Small intestine (tissue), 7 donors: Measurements from ENCODE around the gene LRRTM1. TPM values are rescaled to one million over a fixed set of nuclear protein-coding genes. Genes with fewer than 3 reads are reported as not detected.

ENCODE experiments used
- DNase-seq, 2 donors: peaks; one replicate each; pipeline versions ENCODE4 v3.0.0 to v3.0.0-alpha.2; 2013
- FAIRE-seq: peaks from 2 replicates; lab custom pipeline; 2012; peaks lifted over from hg19 to GRCh38; lab: Jason Lieb, UNC
- H3K27ac ChIP-seq, 3 donors: one replicate each; pipeline ENCODE4 v1.5.1; 2013; ENCODE audit warnings: low read length in 2 of 3, mild to moderate bottlenecking in 2 of 3, control low read depth in 1 of 3, inconsistent platforms in 1 of 3, low read depth in 1 of 3, moderate library complexity in 1 of 3
- H3K27me3 ChIP-seq, 3 donors: one replicate each; pipeline ENCODE4 v1.6.1; 2013; ENCODE audit warnings: low read length in 3 of 3, inconsistent platforms in 1 of 3; ENCODE audit not compliant: control insufficient read depth in 3 of 3, insufficient read depth in 3 of 3
- H3K36me3 ChIP-seq, 3 donors: one replicate each; pipeline ENCODE4 v1.6.1; 2013; ENCODE audit warnings: low read length in 3 of 3, inconsistent platforms in 1 of 3, low read depth in 1 of 3, mild to moderate bottlenecking in 1 of 3, moderate library complexity in 1 of 3; ENCODE audit not compliant: control insufficient read depth in 3 of 3, insufficient read depth in 2 of 3
- H3K4me1 ChIP-seq, 3 donors: one replicate each; pipeline ENCODE4 v1.6.1; 2013; ENCODE audit warnings: low read length in 2 of 3, inconsistent platforms in 1 of 3, low read depth in 1 of 3, mild to moderate bottlenecking in 1 of 3, moderate library complexity in 1 of 3; ENCODE audit not compliant: control insufficient read depth in 3 of 3, insufficient read depth in 2 of 3
- H3K4me3 ChIP-seq, 3 donors: one replicate each; pipeline ENCODE4 v1.5.1; 2013; ENCODE audit warnings: low read length in 3 of 3, control low read depth in 1 of 3, inconsistent platforms in 1 of 3, low read depth in 1 of 3, mild to moderate bottlenecking in 1 of 3, moderate library complexity in 1 of 3
- H3K9me3 ChIP-seq, 2 donors: one replicate each; pipeline ENCODE4 v1.6.1; 2013; ENCODE audit warnings: low read depth in 1 of 2, low read length in 1 of 2; ENCODE audit not compliant: control insufficient read depth in 2 of 2, insufficient read depth in 1 of 2
- WGBS, 3 donors: extraction: QIAGEN DNeasy Blood & Tissue Kit; methylation state at CpG; one replicate each; pipeline ENCODE4 v1.1.7; 2013; 5-methylcytosine and 5-hydroxymethylcytosine counted together
- polyA plus RNA-seq, 4 donors: library from polyadenylated mRNA; stranded (reverse) in 3 of 4; unstranded in 1 of 4; fragments of 200-250 nt in 3 of 4; fragments of 120-200 nt in 1 of 4; gene quantifications; one replicate each; pipeline versions ENCODE4 v1.2.1 to v1.2.3, GENCODE V29; 2013
- donor health status: healthy with polysubstance abuse.
- donor health status: control.
- donor health status: control.
- donor health status: Bipolar disorder and iron deficiency.
- donor health status: healthy.

LRRTM1 gene
- polyA plus RNA-seq, 4 donors = 1.1 to 1.4 TPM; not detected in 2

DNA sequence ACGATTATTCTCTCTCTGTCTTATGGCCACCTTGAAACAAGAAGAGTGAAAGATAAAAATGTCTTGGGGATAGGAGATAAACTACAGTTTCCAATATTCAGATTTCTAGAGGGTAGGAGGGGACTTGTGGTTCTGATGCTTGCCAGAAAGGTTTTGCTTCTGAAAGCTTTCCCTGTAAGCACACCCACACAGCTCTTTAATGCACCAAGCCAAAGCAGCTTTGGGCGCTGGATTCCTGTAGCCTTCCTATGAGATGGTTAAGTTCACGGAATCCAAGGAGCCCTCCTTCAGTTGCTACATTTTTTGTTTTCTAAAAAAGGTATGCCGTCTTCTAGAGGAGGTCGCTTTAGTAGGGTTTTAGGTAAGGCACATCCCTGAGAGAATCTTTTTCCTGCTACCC lies 4.9 kb downstream of the LRRTM1 start:
- no peak for DNase-seq
- Histone ChIP-seq H3K27ac (no peak overlapping the region), H3K36me3 (no peaks in the 10 kb centered on the region), H3K4me3 (no peak overlapping the region), H3K27me3 (peaks cover 13 to 49% (median 23%) of the 10 kb centered on the region in 3 donors), H3K4me1 (no peaks in the 10 kb centered on the region), H3K9me3 (no peaks in the 10 kb centered on the region)
- FAIRE-seq = no peak
- WGBS, 3 donors = 55 to 60% (median 58%) methylated on average over 5 of the region's 5 CpGs

DNA sequence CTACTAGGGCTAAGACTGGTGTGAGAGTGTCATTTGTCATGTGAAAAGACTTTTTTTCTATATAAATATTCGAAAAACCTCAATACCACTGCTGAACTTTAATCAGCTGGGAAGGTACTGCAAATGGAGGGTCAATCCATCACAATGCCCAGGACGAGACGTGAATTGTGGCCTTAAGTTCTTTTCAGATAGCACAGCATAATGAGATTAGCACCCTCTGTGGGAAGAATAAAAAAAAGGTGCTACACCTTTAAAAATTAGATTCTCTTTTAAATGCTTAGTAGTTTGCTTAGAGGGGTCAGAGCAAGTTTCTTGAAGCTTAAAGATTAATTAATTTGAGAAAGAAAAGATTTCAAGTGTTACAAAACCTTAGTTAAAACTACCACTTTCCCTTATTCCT lies 5.6 kb downstream of the LRRTM1 start:
- no peak overlapping the region for H3K4me3 ChIP-seq
- 30 to 60% (median 36%) methylated on average over 3 of the region's 3 CpGs for WGBS, 3 donors
- no peaks in the 10 kb centered on the region for H3K4me1 ChIP-seq
- FAIRE-seq (no peak), DNase-seq (no peak)
- no peak overlapping the region for H3K27ac ChIP-seq
- peaks cover 11 to 43% (median 19%) of the 10 kb centered on the region in 3 donors for H3K27me3 ChIP-seq
- H3K36me3 ChIP-seq = no peaks in the 10 kb centered on the region
- no peaks in the 10 kb centered on the region for H3K9me3 ChIP-seq

DNA sequence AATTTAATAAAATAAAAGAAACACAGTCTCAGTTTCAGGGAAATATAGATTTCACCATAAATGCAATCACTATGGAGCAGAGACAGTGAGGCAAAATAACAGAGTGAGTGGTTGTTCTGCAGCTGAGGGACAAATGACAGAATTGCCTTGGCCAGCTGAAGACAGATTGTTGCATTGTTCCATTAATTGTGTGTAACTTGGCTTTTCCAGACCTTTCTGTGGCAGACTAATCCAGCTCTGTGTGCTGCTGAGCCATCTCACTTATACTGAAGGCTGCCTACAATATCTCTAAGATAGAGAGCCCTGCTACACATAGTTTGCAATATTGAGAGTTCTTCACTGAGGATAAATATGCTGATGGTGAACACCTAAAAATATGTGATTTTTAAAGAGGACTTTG lies 11.5 kb downstream of the LRRTM1 start:
- no peak for FAIRE-seq
- no peaks in the 10 kb centered on the region for H3K36me3 ChIP-seq
- H3K4me1 ChIP-seq = no peaks in the 10 kb centered on the region
- no peaks in the 10 kb centered on the region for H3K9me3 ChIP-seq
- H3K27ac ChIP-seq = no peak overlapping the region
- H3K27me3 ChIP-seq = no peaks in the 10 kb centered on the region
- no peak for DNase-seq
- no peak overlapping the region for H3K4me3 ChIP-seq

DNA sequence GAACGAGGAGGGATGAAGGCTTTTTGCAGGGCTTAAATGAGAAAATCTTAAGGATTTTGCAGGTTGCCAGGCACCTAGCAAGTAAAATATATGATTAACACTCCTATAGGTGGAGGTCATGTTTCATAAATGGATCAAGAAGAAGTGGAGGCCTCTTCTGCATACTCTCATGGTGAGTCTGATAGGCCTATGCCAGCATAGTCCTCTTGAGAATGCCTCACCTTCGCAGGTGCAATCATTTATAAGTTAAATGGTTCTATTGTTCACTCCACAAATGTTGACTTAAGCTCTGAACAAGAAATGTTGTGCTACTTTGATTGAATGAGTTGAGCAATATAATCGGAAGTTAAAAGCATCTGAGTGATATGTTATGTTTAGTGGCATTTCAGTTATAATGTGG lies 12.1 kb downstream of the LRRTM1 start:
- WGBS, 3 donors = 31 to 64% (median 37%) methylated on average over 3 of the region's 3 CpGs
- no peaks in the 10 kb centered on the region for H3K27me3 ChIP-seq
- FAIRE-seq (no peak), DNase-seq (no peak)
- H3K9me3 ChIP-seq = no peaks in the 10 kb centered on the region
- no peak overlapping the region for H3K4me3 ChIP-seq
- H3K4me1 ChIP-seq = no peaks in the 10 kb centered on the region
- H3K36me3 ChIP-seq = no peaks in the 10 kb centered on the region
- no peak overlapping the region for H3K27ac ChIP-seq

DNA sequence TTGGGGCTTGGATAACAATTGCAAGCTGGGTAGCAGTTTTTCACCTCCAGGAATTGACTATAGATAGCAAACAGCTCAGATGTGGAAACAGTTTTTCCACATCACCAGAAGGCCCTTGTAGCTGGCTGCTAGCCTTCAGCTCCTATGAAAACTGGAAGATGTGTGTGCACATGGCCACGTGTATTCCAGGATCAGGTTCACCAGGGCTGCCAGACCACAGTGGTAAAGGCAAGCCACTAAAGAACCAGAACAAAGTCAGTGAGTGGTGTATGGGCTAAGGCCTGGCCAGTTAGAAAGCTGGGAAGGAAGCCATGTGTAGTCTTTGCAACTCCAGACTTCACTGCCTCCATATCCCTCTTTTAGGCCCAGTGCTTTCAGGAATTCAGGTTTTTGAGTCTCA lies 12.9 kb downstream of the LRRTM1 start:
- H3K36me3 ChIP-seq = no peaks in the 10 kb centered on the region
- H3K27ac ChIP-seq = no peak overlapping the region
- H3K27me3 ChIP-seq = no peaks in the 10 kb centered on the region
- H3K4me3 ChIP-seq = no peak overlapping the region
- FAIRE-seq = no peak
- no peak for DNase-seq
- no peaks in the 10 kb centered on the region for H3K4me1 ChIP-seq
- 60 to 64% (median 64%) methylated on average over 1 of the region's 1 CpG for WGBS, 3 donors
- no peaks in the 10 kb centered on the region for H3K9me3 ChIP-seq

DNA sequence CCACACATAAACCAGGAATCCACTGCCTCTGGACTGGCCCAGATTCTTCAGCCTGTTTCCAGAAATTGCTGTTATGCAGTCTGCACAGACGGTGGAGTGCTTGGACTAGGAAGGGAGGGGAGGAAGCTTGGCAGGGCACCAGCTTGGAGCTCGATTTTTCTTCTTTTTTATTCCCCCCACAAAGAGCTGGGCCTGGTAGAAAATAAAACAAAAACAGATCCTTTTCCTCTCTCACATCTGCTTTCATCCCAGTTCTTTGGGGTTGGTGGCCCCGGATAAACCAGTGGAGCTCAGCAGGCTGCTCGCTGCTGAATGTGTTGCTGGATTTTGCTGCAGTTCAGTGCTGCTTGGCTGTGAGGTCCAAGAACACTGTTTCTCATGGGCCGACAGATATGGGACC lies 16.0 kb downstream of the LRRTM1 start:
- H3K27me3 ChIP-seq = no peaks in the 10 kb centered on the region
- FAIRE-seq (no peak), DNase-seq (peak in 1 of 2 donors; percentile 16)
- 38 to 46% (median 44%) methylated on average over 5 of the region's 5 CpGs for WGBS, 3 donors
- no peaks in the 10 kb centered on the region for H3K36me3 ChIP-seq
- no peaks in the 10 kb centered on the region for H3K9me3 ChIP-seq
- H3K4me1 ChIP-seq = no peaks in the 10 kb centered on the region
- H3K4me3 ChIP-seq = no peak overlapping the region
- no peak overlapping the region for H3K27ac ChIP-seq

DNA sequence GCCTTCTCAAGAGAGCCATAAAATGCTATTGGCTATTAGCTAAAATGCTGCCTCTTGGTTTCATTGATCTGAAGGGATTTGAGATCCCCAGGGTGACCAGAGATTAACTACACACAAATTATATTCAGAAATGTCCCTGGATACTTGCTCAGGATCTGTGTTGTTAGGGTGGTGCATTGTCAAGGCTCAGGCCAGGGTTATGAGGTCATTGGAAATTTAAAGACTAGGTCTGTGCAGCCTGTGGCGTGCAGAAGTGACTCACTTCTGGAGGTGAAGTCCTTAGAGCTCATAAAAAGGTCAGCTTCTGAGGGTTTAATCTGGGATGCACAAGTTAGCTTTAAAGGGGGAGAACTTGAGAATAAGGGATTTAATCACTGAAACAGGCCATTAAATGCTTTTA lies 23.5 kb downstream of the LRRTM1 start:
- Histone ChIP-seq H3K4me3 (no peak overlapping the region), H3K27ac (no peak overlapping the region), H3K27me3 (no peaks in the 10 kb centered on the region), H3K9me3 (peaks cover 0 to 3% of the 10 kb centered on the region in 2 donors), H3K36me3 (no peaks in the 10 kb centered on the region), H3K4me1 (no peaks in the 10 kb centered on the region)
- no peak for DNase-seq
- WGBS, 3 donors = 82 to 94% (median 90%) methylated on average over 1 of the region's 1 CpG
- no peak for FAIRE-seq

DNA sequence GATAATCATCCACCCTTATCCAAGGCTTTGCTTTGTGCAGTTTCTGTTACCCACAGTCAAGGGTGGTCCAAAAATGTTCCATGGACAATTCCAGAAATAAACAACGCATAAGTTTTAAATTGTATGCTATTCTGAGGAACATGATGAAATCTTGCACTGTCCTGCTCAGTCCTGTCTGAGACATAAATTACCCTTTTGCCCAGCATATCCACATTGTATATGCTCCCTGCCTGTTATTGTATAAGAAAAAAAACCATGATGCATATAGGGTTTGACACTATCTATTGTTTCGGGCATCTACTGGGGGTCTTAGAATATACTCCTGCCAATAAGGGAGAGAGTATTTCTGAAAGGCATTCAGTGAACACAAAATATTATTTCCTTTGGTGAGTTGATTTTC lies 24.0 kb downstream of the LRRTM1 start:
- no peak for FAIRE-seq
- H3K4me3 ChIP-seq = no peak overlapping the region
- no peak for DNase-seq

DNA sequence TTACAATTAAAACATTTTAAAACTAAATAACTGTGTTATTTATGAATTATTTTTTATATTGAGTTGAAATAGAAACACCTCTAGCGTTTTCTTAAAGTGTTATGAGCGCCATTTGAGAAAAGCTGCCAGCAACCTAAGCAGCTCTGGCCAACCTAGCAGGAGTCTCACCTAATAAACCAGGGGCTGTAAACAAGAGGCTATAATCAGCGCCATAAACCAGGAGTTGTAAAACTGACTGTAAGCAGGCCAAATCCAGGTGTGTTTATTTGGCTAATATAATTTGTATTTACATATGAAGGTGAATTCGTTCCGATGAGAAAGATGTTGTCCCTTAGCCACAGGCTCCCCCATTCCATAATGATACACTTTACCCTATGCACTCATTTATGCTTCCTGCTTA lies 34.7 kb downstream of the LRRTM1 start:
- Histone ChIP-seq H3K27ac (no peak overlapping the region), H3K9me3 (no peaks in the 10 kb centered on the region), H3K27me3 (no peaks in the 10 kb centered on the region), H3K4me1 (no peaks in the 10 kb centered on the region), H3K4me3 (no peak overlapping the region), H3K36me3 (no peaks in the 10 kb centered on the region)
- DNase-seq (peak; percentile 8 to 48), FAIRE-seq (no peak)
- 22 to 60% (median 32%) methylated on average over 5 of the region's 5 CpGs for WGBS, 3 donors

More for the DNA sequence above, 24.0 kb downstream of the LRRTM1 start:
- no peaks in the 10 kb centered on the region for H3K4me1 ChIP-seq
- no peak overlapping the region for H3K27ac ChIP-seq
- no peaks in the 10 kb centered on the region for H3K36me3 ChIP-seq
- H3K27me3 ChIP-seq = no peaks in the 10 kb centered on the region
- peaks cover 0 to 3% of the 10 kb centered on the region in 2 donors for H3K9me3 ChIP-seq
- 93 to 97% (median 96%) methylated on average over 2 of the region's 2 CpGs for WGBS, 3 donors
